ENCODE data around the gene PNRC1. TPM values are rescaled to one million over a fixed set of nuclear protein-coding genes. Genes with fewer than 3 reads are reported as not detected.
"Not testable (repeated sequence)": the region's sequence is repeated elsewhere in the genome, so short reads cannot be mapped to it uniquely, and the experiment has no call there.

Gene PNRC1
- 132 TPM for total RNA-seq

- peaks cover 17 to 31% (median 23%) of the 10 kb centered on the region in 3 donors for H3K4me1 ChIP-seq (ENCODE audit: control insufficient read depth in 3 of 3, insufficient read depth in 3 of 3, low read length in 3 of 3)
- H3K9me3 ChIP-seq (ENCODE audit: control insufficient read depth in 3 of 3, low read length in 3 of 3): no peaks in the 10 kb centered on the region
Observed at GRCh38 chr6:89080281-89081128, at the start of gene PNRC1. Gene PNRC1 (plus strand): TSS chr6:89080751. CDS start chr6:89080895, 144 bp downstream.

GRCh38 chr6:89032599-89032998 lies 48.0 kb upstream of the PNRC1 start:
- Histone ChIP-seq H3K9ac (ENCODE audit: low read depth in 1 of 3, low read length in 3 of 3) (no peak overlapping the region), H3K27me3 (ENCODE audit: control insufficient read depth in 3 of 3, insufficient read depth in 3 of 3, low read length in 3 of 3) (no peaks in the 10 kb centered on the region), H3K9me3 (ENCODE audit: control insufficient read depth in 3 of 3, low read length in 3 of 3) (no peaks in the 10 kb centered on the region), H3K27ac (ENCODE audit: low read depth, low read length) (peak overlapping the region; percentile 61), H3K4me1 (ENCODE audit: control insufficient read depth in 3 of 3, insufficient read depth in 3 of 3, low read length in 3 of 3) (peaks cover 16 to 39% (median 26%) of the 10 kb centered on the region in 3 donors), H3K36me3 (ENCODE audit: control insufficient read depth in 3 of 3, insufficient read depth in 3 of 3, low read length in 3 of 3) (no peaks in the 10 kb centered on the region), H3K4me3 (ENCODE audit: low read length in 3 of 3) (no peak overlapping the region)

More at GRCh38 chr6:89080281-89081128, at the start of gene PNRC1:
- peak within 1 kb of the TSS; percentile 100 for H3K27ac ChIP-seq (ENCODE audit: low read depth, low read length)
- peaks cover 8 to 26% (median 23%) of the 10 kb centered on the region in 3 donors for H3K36me3 ChIP-seq (ENCODE audit: control insufficient read depth in 3 of 3, insufficient read depth in 3 of 3, low read length in 3 of 3)
- peak within 1 kb of the TSS; percentile 96 to 98 (median 96) for H3K4me3 ChIP-seq (ENCODE audit: low read length in 3 of 3)
- peak within 1 kb of the TSS; percentile 100 for H3K9ac ChIP-seq (ENCODE audit: low read depth in 1 of 3, low read length in 3 of 3)
- no peaks in the 10 kb centered on the region for H3K27me3 ChIP-seq (ENCODE audit: control insufficient read depth in 3 of 3, insufficient read depth in 3 of 3, low read length in 3 of 3)

DNA sequence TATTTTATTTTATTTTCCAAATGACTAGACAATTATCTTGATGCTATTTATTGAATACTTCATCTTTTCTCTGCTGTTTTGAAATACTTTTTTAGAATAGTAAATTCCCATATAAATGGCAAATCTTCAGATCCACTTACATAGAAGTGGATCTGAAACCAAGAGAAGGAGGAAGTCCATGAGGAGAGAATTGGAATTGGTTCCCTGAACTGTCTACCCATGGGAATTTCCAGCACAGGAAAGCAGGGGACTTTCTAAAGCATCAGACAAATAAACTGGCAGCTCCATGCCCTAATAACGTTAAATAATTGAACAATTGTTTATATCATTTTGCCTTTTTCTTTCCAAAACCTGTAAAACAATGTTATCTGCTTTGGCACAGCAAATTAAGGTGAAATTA lies 47.1 kb upstream of the PNRC1 start:
- Histone ChIP-seq H3K9me3 (ENCODE audit: control insufficient read depth in 3 of 3, low read length in 3 of 3) (no peaks in the 10 kb centered on the region), H3K4me1 (ENCODE audit: control insufficient read depth in 3 of 3, insufficient read depth in 3 of 3, low read length in 3 of 3) (peaks cover 16 to 41% (median 26%) of the 10 kb centered on the region in 3 donors), H3K27ac (ENCODE audit: low read depth, low read length) (peak overlapping the region; percentile 97), H3K27me3 (ENCODE audit: control insufficient read depth in 3 of 3, insufficient read depth in 3 of 3, low read length in 3 of 3) (no peaks in the 10 kb centered on the region), H3K4me3 (ENCODE audit: low read length in 3 of 3) (no peak overlapping the region), H3K36me3 (ENCODE audit: control insufficient read depth in 3 of 3, insufficient read depth in 3 of 3, low read length in 3 of 3) (no peaks in the 10 kb centered on the region), H3K9ac (ENCODE audit: low read depth in 1 of 3, low read length in 3 of 3) (no peak overlapping the region)

- Histone ChIP-seq H3K27ac (ENCODE audit: low read depth, low read length) (peak overlapping the region; percentile 97), H3K4me1 (ENCODE audit: control insufficient read depth in 3 of 3, insufficient read depth in 3 of 3, low read length in 3 of 3) (peaks cover 16 to 41% (median 26%) of the 10 kb centered on the region in 3 donors)
- not testable (repeated sequence) for H3K9ac ChIP-seq (ENCODE audit: low read depth in 1 of 3, low read length in 3 of 3); H3K27me3 ChIP-seq (ENCODE audit: control insufficient read depth in 3 of 3, insufficient read depth in 3 of 3, low read length in 3 of 3); H3K9me3 ChIP-seq (ENCODE audit: control insufficient read depth in 3 of 3, low read length in 3 of 3); H3K4me3 ChIP-seq (ENCODE audit: low read length in 3 of 3); H3K36me3 ChIP-seq (ENCODE audit: control insufficient read depth in 3 of 3, insufficient read depth in 3 of 3, low read length in 3 of 3)
Observed at GRCh38 chr6:89034116-89034515, 46.4 kb upstream of the PNRC1 start.

GRCh38 chr6:89034586-89035251 lies 45.8 kb upstream of the PNRC1 start:
- Histone ChIP-seq H3K4me3 (ENCODE audit: low read length in 3 of 3) (peak overlapping the region; percentile 4 to 55 (median 52)), H3K9ac (ENCODE audit: low read depth in 1 of 3, low read length in 3 of 3) (peak overlapping the region in 2 of 3 donors; percentile 47 to 60), H3K27me3 (ENCODE audit: control insufficient read depth in 3 of 3, insufficient read depth in 3 of 3, low read length in 3 of 3) (no peaks in the 10 kb centered on the region), H3K9me3 (ENCODE audit: control insufficient read depth in 3 of 3, low read length in 3 of 3) (no peaks in the 10 kb centered on the region), H3K27ac (ENCODE audit: low read depth, low read length) (peak overlapping the region; percentile 97), H3K36me3 (ENCODE audit: control insufficient read depth in 3 of 3, insufficient read depth in 3 of 3, low read length in 3 of 3) (no peaks in the 10 kb centered on the region), H3K4me1 (ENCODE audit: control insufficient read depth in 3 of 3, insufficient read depth in 3 of 3, low read length in 3 of 3) (peaks cover 16 to 41% (median 26%) of the 10 kb centered on the region in 3 donors)

DNA sequence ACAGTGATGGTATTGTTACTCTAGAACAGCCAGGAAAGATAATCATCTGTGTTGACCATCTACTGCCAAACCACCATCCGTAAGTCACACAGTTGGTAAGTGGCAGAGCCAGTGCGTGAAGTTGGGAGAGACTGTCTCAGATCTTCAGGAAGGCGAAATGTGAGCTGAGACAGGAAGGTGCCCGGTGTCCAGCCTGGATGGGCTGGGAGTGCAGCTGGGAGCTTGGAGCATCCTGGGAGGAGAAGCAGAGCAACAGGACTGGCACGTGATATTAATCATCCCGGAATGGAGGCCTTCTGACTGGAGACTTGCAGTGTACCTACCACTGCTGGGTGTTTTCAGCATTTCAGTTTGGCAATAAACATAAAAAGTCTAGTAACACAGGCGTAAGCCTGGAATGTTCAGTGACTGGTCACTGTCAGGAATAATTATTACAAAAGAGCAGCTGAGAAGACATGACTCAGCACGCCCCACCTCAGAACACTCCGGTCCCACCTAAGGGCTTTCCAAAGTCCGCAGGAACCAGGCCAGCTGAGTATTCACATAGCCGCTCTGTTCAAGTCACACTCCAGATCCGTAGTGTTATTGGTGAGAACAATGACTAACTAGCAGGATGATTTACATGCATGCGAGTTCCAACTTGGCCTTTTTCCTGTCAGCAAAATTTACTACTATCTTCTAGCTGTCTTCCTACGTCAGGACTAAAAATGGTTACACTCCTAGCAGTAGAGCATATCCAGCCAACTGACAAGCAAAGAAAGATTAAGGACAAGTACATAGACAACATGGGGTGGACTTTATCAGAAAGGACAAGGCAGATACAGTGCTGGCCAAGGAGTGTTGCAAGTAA lies 45.1 kb upstream of the PNRC1 start:
- H3K4me1 ChIP-seq (ENCODE audit: control insufficient read depth in 3 of 3, insufficient read depth in 3 of 3, low read length in 3 of 3): peaks cover 16 to 41% (median 26%) of the 10 kb centered on the region in 3 donors
- peak overlapping the region; percentile 51 to 65 (median 60) for H3K9ac ChIP-seq (ENCODE audit: low read depth in 1 of 3, low read length in 3 of 3)
- H3K36me3 ChIP-seq (ENCODE audit: control insufficient read depth in 3 of 3, insufficient read depth in 3 of 3, low read length in 3 of 3): no peaks in the 10 kb centered on the region
- H3K27ac ChIP-seq (ENCODE audit: low read depth, low read length): peak overlapping the region; percentile 97
- H3K27me3 ChIP-seq (ENCODE audit: control insufficient read depth in 3 of 3, insufficient read depth in 3 of 3, low read length in 3 of 3): no peaks in the 10 kb centered on the region
- H3K4me3 ChIP-seq (ENCODE audit: low read length in 3 of 3): peak overlapping the region; percentile 4 to 55 (median 52)
- H3K9me3 ChIP-seq (ENCODE audit: control insufficient read depth in 3 of 3, low read length in 3 of 3): no peaks in the 10 kb centered on the region

DNA sequence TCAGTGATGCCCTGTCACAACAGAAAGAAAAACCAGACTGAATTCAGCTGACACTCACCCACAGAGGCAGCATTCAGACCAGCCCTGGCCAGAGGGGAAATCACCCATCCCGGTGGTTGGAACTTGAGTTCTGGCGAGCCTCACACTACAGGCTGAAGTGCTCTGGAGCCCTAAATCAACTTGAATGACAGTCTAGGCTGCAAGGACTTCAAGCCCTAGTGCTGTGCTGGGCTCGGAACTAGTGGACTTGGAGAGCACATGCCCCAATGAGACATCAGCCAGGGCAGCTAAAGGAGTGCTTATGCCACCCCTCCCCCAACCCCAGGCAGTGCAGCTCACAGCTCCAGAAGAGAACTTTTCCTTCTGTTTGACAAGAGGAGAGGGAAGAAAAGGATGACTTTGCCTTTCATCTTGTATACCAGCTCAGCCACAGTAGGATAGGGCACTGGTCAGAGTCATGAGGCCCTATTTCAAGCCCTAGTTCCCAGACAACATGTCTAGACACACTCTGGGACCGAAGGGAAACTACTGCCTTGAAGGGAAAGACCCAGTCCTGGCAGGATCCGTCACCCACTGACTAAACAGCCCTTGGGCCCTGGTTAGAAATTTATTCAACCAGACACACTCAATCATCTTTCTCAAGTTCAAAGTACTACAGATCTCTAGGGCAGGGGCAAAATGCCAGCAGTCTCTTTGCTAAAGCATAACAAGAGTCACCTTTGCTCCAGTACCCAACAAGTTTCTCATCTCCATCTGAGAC lies 43.2 kb upstream of the PNRC1 start:
- Histone ChIP-seq H3K27me3 (ENCODE audit: control insufficient read depth in 3 of 3, insufficient read depth in 3 of 3, low read length in 3 of 3) (no peaks in the 10 kb centered on the region), H3K4me1 (ENCODE audit: control insufficient read depth in 3 of 3, insufficient read depth in 3 of 3, low read length in 3 of 3) (peaks cover 16 to 40% (median 24%) of the 10 kb centered on the region in 3 donors), H3K9ac (ENCODE audit: low read depth in 1 of 3, low read length in 3 of 3) (no peak overlapping the region), H3K27ac (ENCODE audit: low read depth, low read length) (peak overlapping the region; percentile 97), H3K9me3 (ENCODE audit: control insufficient read depth in 3 of 3, low read length in 3 of 3) (no peaks in the 10 kb centered on the region), H3K4me3 (ENCODE audit: low read length in 3 of 3) (peak overlapping the region in 1 of 3 donors; percentile 46), H3K36me3 (ENCODE audit: control insufficient read depth in 3 of 3, insufficient read depth in 3 of 3, low read length in 3 of 3) (no peaks in the 10 kb centered on the region)

GRCh38 chr6:89037901-89038293 lies 42.7 kb upstream of the PNRC1 start:
- not testable (repeated sequence) for H3K4me3 ChIP-seq (ENCODE audit: low read length in 3 of 3); H3K27ac ChIP-seq (ENCODE audit: low read depth, low read length); H3K27me3 ChIP-seq (ENCODE audit: control insufficient read depth in 3 of 3, insufficient read depth in 3 of 3, low read length in 3 of 3); H3K9me3 ChIP-seq (ENCODE audit: control insufficient read depth in 3 of 3, low read length in 3 of 3); H3K9ac ChIP-seq (ENCODE audit: low read depth in 1 of 3, low read length in 3 of 3); H3K36me3 ChIP-seq (ENCODE audit: control insufficient read depth in 3 of 3, insufficient read depth in 3 of 3, low read length in 3 of 3)
- peaks cover 16 to 37% (median 24%) of the 10 kb centered on the region in 3 donors for H3K4me1 ChIP-seq (ENCODE audit: control insufficient read depth in 3 of 3, insufficient read depth in 3 of 3, low read length in 3 of 3)

DNA sequence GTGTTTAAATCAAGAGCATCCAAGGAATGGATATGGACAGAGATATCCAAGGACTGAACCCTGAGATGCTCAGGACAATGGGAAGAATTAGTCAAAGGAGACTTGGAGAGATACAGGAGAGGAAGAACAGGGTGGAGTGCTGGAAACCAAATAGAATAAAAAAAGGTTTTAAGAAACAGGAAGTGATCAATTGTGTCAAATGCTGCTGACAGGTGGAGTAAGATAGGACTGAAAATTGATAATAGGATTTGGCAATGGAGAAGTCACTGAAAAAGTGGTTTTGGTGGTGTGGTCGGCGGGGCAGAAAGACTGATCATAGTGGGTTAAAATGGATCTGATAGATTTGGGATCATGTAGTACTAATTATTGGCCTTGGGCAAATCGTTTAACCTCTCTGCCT lies 37.9 kb upstream of the PNRC1 start:
- no peak overlapping the region for H3K27ac ChIP-seq (ENCODE audit: low read depth, low read length)
- H3K36me3 ChIP-seq (ENCODE audit: control insufficient read depth in 3 of 3, insufficient read depth in 3 of 3, low read length in 3 of 3): no peaks in the 10 kb centered on the region
- H3K4me3 ChIP-seq (ENCODE audit: low read length in 3 of 3): no peak overlapping the region
- no peaks in the 10 kb centered on the region for H3K9me3 ChIP-seq (ENCODE audit: control insufficient read depth in 3 of 3, low read length in 3 of 3)
- H3K27me3 ChIP-seq (ENCODE audit: control insufficient read depth in 3 of 3, insufficient read depth in 3 of 3, low read length in 3 of 3): no peaks in the 10 kb centered on the region
- no peak overlapping the region for H3K9ac ChIP-seq (ENCODE audit: low read depth in 1 of 3, low read length in 3 of 3)
- peaks cover 0 to 1% (median 0%) of the 10 kb centered on the region in 3 donors for H3K4me1 ChIP-seq (ENCODE audit: control insufficient read depth in 3 of 3, insufficient read depth in 3 of 3, low read length in 3 of 3)

Data from skeletal muscle tissue (tissue), 4 donors.